BJ (cell line): ENCODE measurements around the gene NFATC1. TPM values are rescaled to one million over a fixed set of nuclear protein-coding genes. Genes with fewer than 3 reads are reported as not detected.
A peak's percentile ranks its signal among the peaks of the same experiment; 100 is the strongest.

Experiments used
- CTCF ChIA-PET: fragments of 350-600 bp; formaldehyde crosslinking; extraction: SDS; loops from one replicate; lab custom pipeline; 2021; ENCODE audit warnings: antibody characterized with exemption, inconsistent platforms; lab: Yijun Ruan, JAX
- POLR2A ChIA-PET: fragments of 300-600 bp; sonication (Branson Sonifier 250); formaldehyde crosslinking; extraction: SDS; loops from one replicate; lab custom pipeline; 2021; ENCODE audit warnings: antibody characterized with exemption; lab: Charles Lee
- DNase-seq: peaks from one replicate; pipeline ENCODE4 v3.0.0-alpha.2; 2011; ENCODE audit warnings: low read depth
- H3K27me3 ChIP-seq: 2 replicates; pipeline ENCODE4 v1.6.0; 2011; ENCODE audit warnings: low read length; ENCODE audit not compliant: control insufficient read depth, insufficient read depth
- H3K36me3 ChIP-seq: 2 replicates; pipeline ENCODE4 v1.5.1; 2011; ENCODE audit warnings: low read length; ENCODE audit not compliant: control insufficient read depth, insufficient read depth
- H3K4me3 ChIP-seq: 2 replicates; pipeline ENCODE4 v1.5.1; 2011; ENCODE audit warnings: low read depth, mild to moderate bottlenecking, control low read depth, low read length
- polyA plus RNA-seq: library from polyadenylated mRNA; depleted of rRNA; stranded (reverse); fragments of >200 nt; gene quantifications from 2 replicates; pipeline ENCODE4 v1.2.3, GENCODE V29; 2011
- TF ChIP-seq, protein P1 (sequence below): IDR thresholded peaks from 2 replicates; pipeline ENCODE4 v1.5.1; 2011; ENCODE audit warnings: low read depth, mild to moderate bottlenecking, control low read depth, inconsistent platforms, low read length, moderate library complexity; ENCODE audit not compliant: insufficient read depth

Gene NFATC1
- polyA plus RNA-seq, 1 experiment: 1.2 TPM

DNA sequence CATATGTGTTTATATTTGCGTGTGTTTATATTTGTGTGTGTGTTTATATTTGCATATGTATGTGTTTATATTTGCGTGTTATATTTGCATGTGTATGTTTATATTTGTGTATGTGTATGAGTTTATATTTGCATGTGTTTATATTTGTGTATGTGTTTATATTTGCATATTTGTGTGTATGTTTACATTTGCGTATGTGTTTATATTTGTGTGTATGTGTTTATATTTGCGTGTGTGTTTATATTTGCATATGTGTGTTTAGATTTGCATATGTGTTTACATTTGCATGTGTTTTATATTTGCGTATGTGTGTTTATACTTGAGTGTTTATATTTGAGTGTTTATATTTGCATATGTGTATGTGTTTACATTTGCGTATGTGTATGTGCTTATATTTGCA is 168.2 kb downstream of the NFATC1 start:
- H3K36me3 ChIP-seq: no peaks in the 10 kb centered on the region
- no peaks in the 10 kb centered on the region for H3K27me3 ChIP-seq
- DNase-seq: no peak
- H3K4me3 ChIP-seq: no peak overlapping the region
- ChIA-PET CTCF (interaction anchor here (1.3 kb wide), 1 partner anchor 79 kb away, joined by 4 read pairs; no protein-coding TSS in a partner anchor), POLR2A (no interaction called here)
- TF ChIP-seq, protein P1, sequence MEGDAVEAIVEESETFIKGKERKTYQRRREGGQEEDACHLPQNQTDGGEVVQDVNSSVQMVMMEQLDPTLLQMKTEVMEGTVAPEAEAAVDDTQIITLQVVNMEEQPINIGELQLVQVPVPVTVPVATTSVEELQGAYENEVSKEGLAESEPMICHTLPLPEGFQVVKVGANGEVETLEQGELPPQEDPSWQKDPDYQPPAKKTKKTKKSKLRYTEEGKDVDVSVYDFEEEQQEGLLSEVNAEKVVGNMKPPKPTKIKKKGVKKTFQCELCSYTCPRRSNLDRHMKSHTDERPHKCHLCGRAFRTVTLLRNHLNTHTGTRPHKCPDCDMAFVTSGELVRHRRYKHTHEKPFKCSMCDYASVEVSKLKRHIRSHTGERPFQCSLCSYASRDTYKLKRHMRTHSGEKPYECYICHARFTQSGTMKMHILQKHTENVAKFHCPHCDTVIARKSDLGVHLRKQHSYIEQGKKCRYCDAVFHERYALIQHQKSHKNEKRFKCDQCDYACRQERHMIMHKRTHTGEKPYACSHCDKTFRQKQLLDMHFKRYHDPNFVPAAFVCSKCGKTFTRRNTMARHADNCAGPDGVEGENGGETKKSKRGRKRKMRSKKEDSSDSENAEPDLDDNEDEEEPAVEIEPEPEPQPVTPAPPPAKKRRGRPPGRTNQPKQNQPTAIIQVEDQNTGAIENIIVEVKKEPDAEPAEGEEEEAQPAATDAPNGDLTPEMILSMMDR: no peak

DNA sequence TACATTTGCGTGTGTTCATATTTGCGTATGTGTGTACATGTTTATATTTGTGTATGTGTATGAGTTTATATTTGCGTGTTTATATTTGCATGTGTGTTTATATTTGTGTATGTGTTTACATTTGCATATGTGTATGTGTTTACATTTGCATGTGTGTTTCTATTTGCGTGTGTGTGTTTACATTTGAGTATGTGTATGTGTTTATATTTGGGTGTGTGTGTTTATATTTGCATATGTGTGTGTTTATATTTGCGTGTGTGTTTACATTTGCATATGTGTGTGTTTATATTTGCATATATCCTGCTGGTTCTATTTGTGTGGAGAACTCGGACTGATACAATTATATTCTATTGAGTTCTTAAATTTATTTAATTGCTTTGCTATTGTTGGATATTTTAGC is 168.7 kb downstream of the NFATC1 start:
- TF ChIP-seq, protein P1: no peak
- H3K36me3 ChIP-seq: no peaks in the 10 kb centered on the region
- CTCF ChIA-PET: interaction anchor here (1.3 kb wide), 1 partner anchor 78 kb away, joined by 4 read pairs; no protein-coding TSS in a partner anchor
- no peak for DNase-seq
- H3K27me3 ChIP-seq: no peaks in the 10 kb centered on the region
- POLR2A ChIA-PET: no interaction called here
- H3K4me3 ChIP-seq: no peak overlapping the region

DNA sequence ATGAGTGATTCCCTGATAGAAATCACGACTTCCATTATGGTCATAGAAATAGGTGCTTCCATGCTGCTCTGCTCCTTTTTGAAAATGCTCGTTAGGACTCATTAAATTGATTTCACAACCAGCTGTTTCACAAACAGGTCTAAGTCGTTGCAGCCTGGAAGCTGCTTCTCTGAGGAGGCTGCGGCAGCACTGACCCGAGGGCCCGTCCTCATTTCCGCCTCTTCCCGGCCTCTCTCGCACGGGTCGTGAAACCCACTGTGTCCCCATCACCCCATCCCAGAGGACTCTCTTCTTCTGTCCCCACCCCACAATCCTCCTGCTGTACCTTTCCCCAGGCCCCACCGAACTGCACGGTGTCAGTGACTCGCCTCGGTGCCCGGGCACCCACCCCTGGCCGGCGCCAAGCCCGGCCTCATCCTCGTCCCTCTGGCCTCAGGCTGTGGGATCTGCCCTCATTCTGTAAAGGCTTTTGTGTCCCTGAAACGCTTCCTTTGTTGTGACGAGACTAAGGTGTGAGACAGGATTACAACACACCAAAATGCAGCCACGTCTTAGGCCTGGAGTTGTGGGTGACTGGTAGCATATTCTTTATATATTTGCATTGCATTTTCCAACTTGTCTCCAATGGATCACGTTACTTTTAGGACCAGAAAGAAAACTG is 171.2 kb downstream of the NFATC1 start:
- H3K4me3 ChIP-seq: no peak overlapping the region
- no peaks in the 10 kb centered on the region for H3K36me3 ChIP-seq
- H3K27me3 ChIP-seq: no peaks in the 10 kb centered on the region
- ChIA-PET CTCF (interaction anchor here (0.6 to 2.3 kb wide), 4 partner anchors 10 to 47 kb away, joined by 3 to 9 read pairs (median 6); no protein-coding TSS in a partner anchor), POLR2A (no interaction called here)
- DNase-seq: no peak
- TF ChIP-seq, protein P1: no peak

DNA sequence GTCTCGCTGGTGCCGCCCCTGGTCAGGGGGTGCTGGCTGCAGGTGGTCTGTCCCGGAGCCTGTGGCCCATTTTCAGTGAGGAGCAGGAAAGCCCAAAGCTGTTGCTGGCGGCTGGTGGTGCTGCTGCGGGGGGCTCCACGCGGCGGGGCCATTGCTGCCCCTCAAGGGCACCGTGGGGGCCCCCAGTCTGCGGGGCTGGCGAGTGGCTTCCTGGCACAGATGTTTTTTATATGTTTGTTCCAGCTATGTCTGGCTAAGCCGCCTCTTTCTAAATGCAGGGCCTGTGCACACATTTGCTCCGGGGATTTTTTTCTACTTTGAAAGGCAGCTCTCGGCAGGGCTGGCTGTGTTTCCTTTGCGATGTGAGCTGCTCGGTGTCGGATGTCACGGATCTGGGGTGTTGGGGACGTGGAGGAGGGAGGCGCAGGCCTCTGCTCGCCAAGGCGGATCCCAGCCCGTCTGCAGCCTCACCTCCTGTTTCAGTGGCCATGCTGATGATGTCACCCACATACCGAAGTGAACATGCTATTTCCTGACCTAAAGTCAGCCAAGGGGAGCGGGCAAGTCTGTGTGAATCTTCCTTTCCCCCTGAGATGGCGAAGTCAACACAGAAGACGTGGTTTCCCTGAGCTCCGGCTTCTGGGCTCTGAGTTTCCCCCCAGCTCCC is 171.9 kb downstream of the NFATC1 start:
- TF ChIP-seq, protein P1: no peak
- Histone ChIP-seq H3K4me3 (no peak overlapping the region), H3K36me3 (no peaks in the 10 kb centered on the region), H3K27me3 (no peaks in the 10 kb centered on the region)
- DNase-seq: peak; percentile 80
- POLR2A ChIA-PET: no interaction called here
- CTCF ChIA-PET: interaction anchor here (0.6 to 2.3 kb wide), 4 partner anchors 9 to 46 kb away, joined by 3 to 9 read pairs (median 6); no protein-coding TSS in a partner anchor

DNA sequence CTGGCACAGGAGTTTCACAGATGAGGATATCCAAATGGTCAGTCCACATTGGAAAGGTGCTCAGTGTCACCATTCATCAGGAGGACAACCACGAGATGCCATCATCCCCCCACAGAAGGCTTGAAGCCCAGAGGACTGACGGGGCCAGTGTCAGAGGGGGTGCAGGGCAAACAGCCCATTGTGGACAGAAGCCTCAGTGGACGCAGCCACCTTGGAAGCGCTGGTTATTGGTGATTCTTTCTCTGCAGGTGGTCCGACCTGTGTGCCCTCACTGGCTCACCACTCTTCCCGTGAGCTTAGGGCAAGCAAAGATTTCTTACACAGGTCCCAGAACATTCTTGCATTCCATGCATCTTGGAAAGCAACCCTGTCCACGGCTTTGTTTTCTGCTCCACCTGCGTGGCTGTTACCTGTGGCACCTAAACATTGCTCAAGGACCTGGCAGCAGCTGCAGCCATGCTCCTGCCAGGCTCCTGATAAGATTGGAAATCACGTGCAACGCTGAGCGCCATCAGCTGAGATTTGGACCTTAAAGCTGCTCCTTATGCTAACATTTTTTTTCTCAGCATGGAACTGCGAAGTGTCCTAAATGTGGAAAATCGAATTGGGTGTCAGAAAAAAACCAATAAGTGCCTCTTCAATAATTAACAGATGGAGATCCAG is 172.9 kb downstream of the NFATC1 start:
- ChIA-PET CTCF (interaction anchor here (0.9 to 2.3 kb wide), 3 partner anchors 8 to 45 kb away, joined by 3 to 9 read pairs (median 4); no protein-coding TSS in a partner anchor), POLR2A (no interaction called here)
- TF ChIP-seq, protein P1: no peak
- Histone ChIP-seq H3K36me3 (no peaks in the 10 kb centered on the region), H3K27me3 (no peaks in the 10 kb centered on the region), H3K4me3 (no peak overlapping the region)
- no peak for DNase-seq
